ENCODE results near the gene ARL3. TPM values are rescaled to one million over a fixed set of nuclear protein-coding genes. Genes with fewer than 3 reads are reported as not detected.
A peak's percentile ranks its signal among the peaks of the same experiment; 100 is the strongest.

Gene ARL3
- total RNA-seq, 4 donors from 2014 or later, result 1.6 to 3.8 (median 3.2) TPM

DNA sequence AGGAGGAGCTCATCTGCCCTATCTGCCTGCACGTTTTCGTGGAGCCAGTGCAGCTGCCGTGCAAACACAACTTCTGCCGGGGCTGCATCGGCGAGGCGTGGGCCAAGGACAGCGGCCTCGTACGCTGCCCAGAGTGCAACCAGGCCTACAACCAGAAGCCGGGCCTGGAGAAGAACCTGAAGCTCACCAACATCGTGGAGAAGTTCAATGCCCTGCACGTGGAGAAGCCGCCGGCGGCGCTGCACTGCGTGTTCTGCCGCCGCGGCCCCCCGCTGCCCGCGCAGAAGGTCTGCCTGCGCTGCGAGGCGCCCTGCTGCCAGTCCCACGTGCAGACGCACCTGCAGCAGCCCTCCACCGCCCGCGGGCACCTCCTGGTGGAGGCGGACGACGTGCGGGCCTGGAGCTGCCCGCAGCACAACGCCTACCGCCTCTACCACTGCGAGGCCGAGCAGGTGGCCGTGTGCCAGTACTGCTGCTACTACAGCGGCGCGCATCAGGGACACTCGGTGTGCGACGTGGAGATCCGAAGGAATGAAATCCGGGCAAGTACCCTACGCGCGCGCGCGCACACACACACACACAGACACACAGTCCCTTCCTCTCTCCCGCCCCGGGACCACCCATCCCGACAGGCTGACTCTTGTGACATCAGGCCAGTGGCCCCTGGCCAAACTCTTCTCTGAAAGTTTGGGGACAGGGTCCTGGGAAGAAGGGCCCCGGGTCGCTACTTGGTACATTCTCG, 69.4 kb downstream of the ARL3 start:
- no peak for TF ChIP-seq POLR2A (IDR thresholded peaks at IDR 0.05)
- TF ChIP-seq CTCF (IDR thresholded peaks at IDR 0.05), result peak in 1 of 3 donors; percentile 40
- peak; percentile 79 to 97 for DNase-seq (ENCODE audit: low spot score in 2 of 2)
- 0 to 1% methylated on average over 18 to 19 of the region's 62 CpGs for WGBS, 2 donors
- peak overlapping the region; percentile 84 for H3K4me3 ChIP-seq (ENCODE audit: low read depth, poor library complexity, severe bottlenecking)
- intact Hi-C loops (cut with DNase I; ENCODE audit: low total_unique reads), result no loop called here

GRCh38 chr10:102644066-102644645, 70.0 kb downstream of the ARL3 start, which contains the start of gene TRIM8:
Gene TRIM8, plus strand, starts transcription at chr10:102644479. Its CDS starts 139 bp downstream, at chr10:102644618.
- 0% methylated on average over 52 of the region's 80 CpGs; no CpG with 5 or more reads in 1 of the 2 donors for WGBS, 2 donors
- no peak for TF ChIP-seq POLR2A (IDR thresholded peaks at IDR 0.05)
- no peak for TF ChIP-seq CTCF (IDR thresholded peaks at IDR 0.05)
- intact Hi-C loops (cut with DNase I; ENCODE audit: low total_unique reads), result no loop called here

GRCh38 chr10:102643336-102644065, 70.7 kb downstream of the ARL3 start:
- intact Hi-C loops (cut with DNase I; ENCODE audit: low total_unique reads), result no loop called here
- peak overlapping the region; percentile 84 for H3K4me3 ChIP-seq (ENCODE audit: low read depth, poor library complexity, severe bottlenecking)
- 0 to 1% methylated on average over 60 to 76 of the region's 76 CpGs for WGBS, 2 donors
- TF ChIP-seq CTCF (IDR thresholded peaks at IDR 0.05) (no peak), POLR2A (IDR thresholded peaks at IDR 0.05) (no peak)
- peak in 1 of 2 donors; percentile 51 for DNase-seq (ENCODE audit: low spot score in 2 of 2)

More at GRCh38 chr10:102644066-102644645, 70.0 kb downstream of the ARL3 start, which contains the start of gene TRIM8:
- DNase-seq (ENCODE audit: low spot score in 2 of 2), result no peak
- H3K4me3 ChIP-seq (ENCODE audit: low read depth, poor library complexity, severe bottlenecking), result peak within 1 kb of the TSS; percentile 84

DNA sequence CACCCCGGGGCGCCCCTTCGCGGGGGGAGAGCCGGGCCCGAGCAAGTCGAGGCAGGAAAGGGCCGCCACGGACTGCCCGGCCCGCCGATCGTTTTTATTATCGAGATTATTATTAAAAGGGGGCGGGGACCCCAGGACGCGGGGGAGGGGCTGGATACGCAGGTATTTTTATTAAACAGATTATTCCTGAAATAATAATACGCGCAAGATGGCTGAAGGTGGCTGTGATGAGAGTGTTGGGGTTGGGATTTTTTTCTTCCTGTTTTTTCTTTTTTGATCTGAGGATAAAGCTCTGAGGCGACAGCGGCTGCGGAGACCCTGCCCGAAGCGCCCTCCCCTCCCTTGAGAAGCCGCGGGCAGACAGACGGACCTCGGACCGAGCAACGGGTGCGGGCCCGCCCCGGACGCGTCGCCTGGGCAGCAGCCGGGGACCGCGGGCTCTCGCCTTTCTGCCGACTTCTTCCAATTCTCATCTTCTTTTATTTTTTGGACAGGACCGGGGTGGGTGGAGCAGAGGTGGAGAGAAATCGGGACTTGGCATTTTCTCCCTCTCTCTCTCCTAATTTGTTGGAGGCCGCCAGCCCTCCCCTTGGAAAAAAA, 71.4 kb downstream of the ARL3 start:
- 0% methylated on average over 45 of the region's 45 CpGs for WGBS, 2 donors
- intact Hi-C loops (cut with DNase I; ENCODE audit: low total_unique reads), result no loop called here
- peak; percentile 72 to 95 for DNase-seq (ENCODE audit: low spot score in 2 of 2)
- TF ChIP-seq CTCF (IDR thresholded peaks at IDR 0.05), result no peak
- no peak for TF ChIP-seq POLR2A (IDR thresholded peaks at IDR 0.05)
- peak overlapping the region; percentile 62 for H3K4me3 ChIP-seq (ENCODE audit: low read depth, poor library complexity, severe bottlenecking)

GRCh38 chr10:102641880-102642735, 72.1 kb downstream of the ARL3 start:
- TF ChIP-seq CTCF (IDR thresholded peaks at IDR 0.05), result no peak
- peak in 1 of 2 donors; percentile 82 for TF ChIP-seq POLR2A (IDR thresholded peaks at IDR 0.05)
- intact Hi-C loops (cut with DNase I; ENCODE audit: low total_unique reads), result no loop called here
- peak; percentile 99 to 100 for DNase-seq (ENCODE audit: low spot score in 2 of 2)
- H3K4me3 ChIP-seq (ENCODE audit: low read depth, poor library complexity, severe bottlenecking), result peak overlapping the region; percentile 62
- 0 to 2% methylated on average over 29 to 47 of the region's 77 CpGs for WGBS, 2 donors

All from lower leg skin (tissue), 4 donors.